ENCODE data around the gene TCF4. TPM values are rescaled to one million over a fixed set of nuclear protein-coding genes. Genes with fewer than 3 reads are reported as not detected.

Gene TCF4
- total RNA-seq, 1 experiment from 2014 or later: 143 TPM

- H3K4me1 ChIP-seq (ENCODE audit: insufficient read depth, low read length, poor library complexity, severe bottlenecking): no peaks in the 10 kb centered on the region
- ChIA-PET CTCF (interaction anchor here (1.0 kb wide), 1 partner anchor 39 kb away, joined by 4 read pairs; no protein-coding TSS in a partner anchor), POLR2A (ENCODE audit: low non-redundant PET) (no interaction called here)
- H3K9me3 ChIP-seq (ENCODE audit: low read depth, low read length, poor library complexity, severe bottlenecking): peaks cover 11% of the 10 kb centered on the region
- intact Hi-C loops (cut with micrococcal nuclease; ENCODE audit: unreplicated experiment): no loop called here
- H3K36me3 ChIP-seq (ENCODE audit: insufficient read depth, low read length, poor library complexity, severe bottlenecking): no peaks in the 10 kb centered on the region
- TF ChIP-seq EZH2 (IDR thresholded peaks at IDR 0.05; ENCODE audit: borderline replicate concordance, low read depth, low read length, poor library complexity, severe bottlenecking) (no peak), CTCF (conservative IDR thresholded peaks at IDR 0.05; ENCODE audit: low read depth, low read length) (no peak)
- no peak for DNase-seq (ENCODE audit: low spot score)
- H3K27ac ChIP-seq (ENCODE audit: low read depth, low read length, poor library complexity, severe bottlenecking): no peak overlapping the region
- no peak overlapping the region for H3K4me3 ChIP-seq (ENCODE audit: low read depth, low read length, poor library complexity, severe bottlenecking)
- no peaks in the 10 kb centered on the region for H3K27me3 ChIP-seq (replicated peaks; ENCODE audit: insufficient read depth, low read depth, low read length, poor library complexity)
- no TSS peak for BruUV-seq (replicated peaks)
Observed at GRCh38 chr18:55382277-55382805, 205.7 kb downstream of the TCF4 start.

GRCh38 chr18:55381277-55381676 is 206.7 kb downstream of the TCF4 start:
- TF ChIP-seq EZH2 (IDR thresholded peaks at IDR 0.05; ENCODE audit: borderline replicate concordance, low read depth, low read length, poor library complexity, severe bottlenecking) (no peak), CTCF (conservative IDR thresholded peaks at IDR 0.05; ENCODE audit: low read depth, low read length) (no peak)
- Histone ChIP-seq H3K4me1 (ENCODE audit: insufficient read depth, low read length, poor library complexity, severe bottlenecking) (no peaks in the 10 kb centered on the region), H3K27me3 (replicated peaks; ENCODE audit: insufficient read depth, low read depth, low read length, poor library complexity) (no peaks in the 10 kb centered on the region), H3K36me3 (ENCODE audit: insufficient read depth, low read length, poor library complexity, severe bottlenecking) (no peaks in the 10 kb centered on the region), H3K4me3 (ENCODE audit: low read depth, low read length, poor library complexity, severe bottlenecking) (no peak overlapping the region), H3K27ac (ENCODE audit: low read depth, low read length, poor library complexity, severe bottlenecking) (no peak overlapping the region), H3K9me3 (ENCODE audit: low read depth, low read length, poor library complexity, severe bottlenecking) (peaks cover 11% of the 10 kb centered on the region)
- ChIA-PET POLR2A (ENCODE audit: low non-redundant PET) (no interaction called here), CTCF (no interaction called here)
- intact Hi-C loops (cut with micrococcal nuclease; ENCODE audit: unreplicated experiment): no loop called here
- DNase-seq (ENCODE audit: low spot score): no peak
- BruUV-seq (replicated peaks): no TSS peak

GRCh38 chr18:55380589-55380988 is 207.4 kb downstream of the TCF4 start:
- Histone ChIP-seq H3K4me3 (ENCODE audit: low read depth, low read length, poor library complexity, severe bottlenecking) (no peak overlapping the region), H3K27me3 (replicated peaks; ENCODE audit: insufficient read depth, low read depth, low read length, poor library complexity) (no peaks in the 10 kb centered on the region), H3K36me3 (ENCODE audit: insufficient read depth, low read length, poor library complexity, severe bottlenecking) (no peaks in the 10 kb centered on the region), H3K9me3 (ENCODE audit: low read depth, low read length, poor library complexity, severe bottlenecking) (peaks cover 11% of the 10 kb centered on the region), H3K27ac (ENCODE audit: low read depth, low read length, poor library complexity, severe bottlenecking) (no peak overlapping the region), H3K4me1 (ENCODE audit: insufficient read depth, low read length, poor library complexity, severe bottlenecking) (no peaks in the 10 kb centered on the region)
- TF ChIP-seq EZH2 (IDR thresholded peaks at IDR 0.05; ENCODE audit: borderline replicate concordance, low read depth, low read length, poor library complexity, severe bottlenecking): no peak
- no peak for TF ChIP-seq CTCF (conservative IDR thresholded peaks at IDR 0.05; ENCODE audit: low read depth, low read length)
- ChIA-PET CTCF (no interaction called here), POLR2A (ENCODE audit: low non-redundant PET) (no interaction called here)
- no TSS peak for BruUV-seq (replicated peaks)
- intact Hi-C loops (cut with micrococcal nuclease; ENCODE audit: unreplicated experiment): no loop called here
- DNase-seq (ENCODE audit: low spot score): no peak

All from A673 (cell line).